Thyroid gland (tissue), 4 donors: ENCODE measurements around the gene LHX5.

Experiments used
- CTCF ChIP-seq, 6 experiments: fragments of 200-600 bp in 3 of 6; fragments of 450-650 bp in 3 of 6; sonication (generic) in 3 of 6; IDR thresholded peaks; one replicate each; pipeline ENCODE4 v1.5.1; 2016 to 2019; ENCODE audit warnings: antibody characterized with exemption in 6 of 6, mild to moderate bottlenecking in 2 of 6, inconsistent platforms in 1 of 6, moderate library complexity in 1 of 6
- POLR2A ChIP-seq, 2 donors: fragments of 450-650 bp; IDR thresholded peaks; one replicate each; pipeline ENCODE4 v1.6.1; 2017; ENCODE audit warnings: antibody characterized with exemption in 2 of 2, mild to moderate bottlenecking in 2 of 2, moderate library complexity in 1 of 2

- peak in 5 of 6 experiments; percentile 32 to 65 (median 42) for TF ChIP-seq CTCF (IDR thresholded peaks at IDR 0.05)
- no peak for TF ChIP-seq POLR2A (IDR thresholded peaks at IDR 0.05)
Measured at GRCh38 chr12:113439606-113440030, 32.1 kb downstream of the LHX5 start.
